Activated B cell treated with CpG ODN at 0.5 μM for 24 hours (primary cell): ENCODE data around the gene PCDHGC3. TPM values are rescaled to one million over a fixed set of nuclear protein-coding genes. Genes with fewer than 3 reads are reported as not detected.

Source experiments
- ATAC-seq: fragments of 200-7000 bp; cut with Tn5 transposase; one replicate; pipeline ENCODE4 v1.10.0; 2021; ENCODE audit warnings: low read depth, mild to moderate bottlenecking, moderate library complexity
- CTCF ChIA-PET: fragments of 350-600 bp; sonication (Branson Sonifier 250); formaldehyde crosslinking; loops from one replicate; lab custom pipeline; 2021; ENCODE audit warnings: antibody characterized with exemption; lab: Charles Lee
- POLR2A ChIA-PET: fragments of 350-600 bp; sonication (Branson Sonifier 250); formaldehyde crosslinking; loops from one replicate; lab custom pipeline; 2021; ENCODE audit warnings: antibody characterized with exemption; lab: Charles Lee
- DNase-seq: peaks from one replicate; pipeline ENCODE4 v3.0.0; 2022
- H3K27ac Mint-ChIP-seq: one replicate; pipeline ENCODE4 v1.8.0; 2020; ENCODE audit warnings: mixed read lengths
- H3K27me3 Mint-ChIP-seq: one replicate; pipeline ENCODE4 v1.8.0; 2021; ENCODE audit warnings: mixed read lengths
- H3K36me3 Mint-ChIP-seq: one replicate; pipeline ENCODE4 v1.8.0; 2021; ENCODE audit warnings: low read depth, mixed read lengths
- H3K4me1 Mint-ChIP-seq: one replicate; pipeline ENCODE4 v1.8.0; 2021; ENCODE audit warnings: mixed read lengths
- H3K4me3 Mint-ChIP-seq: one replicate; pipeline ENCODE4 v1.8.0; 2020; ENCODE audit warnings: mild to moderate bottlenecking, mixed read lengths
- H3K9me3 Mint-ChIP-seq: one replicate; pipeline ENCODE4 v1.8.0; 2020; ENCODE audit warnings: mixed read lengths
- intact Hi-C: fragments of 100-400 bp; cut with micrococcal nuclease; formaldehyde crosslinking; loops from one replicate; pipeline ENCODE4 v1.15.1; 2024
- total RNA-seq: library from RNA; stranded (reverse); gene quantifications from 2 replicates; pipeline ENCODE4 v1.2.3, GENCODE V29; 2022
- TF ChIP-seq, protein P1 (sequence below): fragments of 200-600 bp; IDR thresholded peaks from one replicate; pipeline ENCODE4 v1.8.0; 2022; ENCODE audit warnings: antibody characterized with exemption, mild to moderate bottlenecking

The PCDHGC3 gene
- total RNA-seq, 1 donor from 2014 or later: 3.3 TPM

DNA sequence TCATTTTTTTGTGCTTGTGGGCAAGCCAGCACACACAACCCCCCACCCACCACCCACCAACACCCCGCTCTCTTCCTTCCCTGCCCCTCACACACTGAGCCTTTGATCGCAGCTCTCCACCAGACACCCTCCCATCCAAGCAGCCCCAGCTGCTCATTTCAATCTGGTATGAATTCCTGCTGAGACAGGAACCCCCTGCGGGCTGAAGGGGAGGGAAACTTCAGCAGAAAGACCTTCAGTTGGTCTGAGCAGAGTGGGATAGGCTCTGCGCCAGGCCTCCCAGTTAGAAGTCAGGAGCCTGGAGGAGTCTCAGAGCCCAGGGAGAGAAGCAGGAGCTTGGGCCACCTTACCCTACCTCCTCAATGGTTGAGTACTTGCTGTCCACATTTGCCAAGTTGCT, 20.3 kb downstream of the PCDHGC3 start:
- intact Hi-C loops: no loop called here
- peaks cover 17% of the 10 kb centered on the region for H3K27me3 Mint-ChIP-seq
- no peak for ATAC-seq
- no peak for DNase-seq
- H3K4me1 Mint-ChIP-seq: peaks cover 16% of the 10 kb centered on the region
- CTCF ChIA-PET: no interaction called here
- H3K9me3 Mint-ChIP-seq: no peaks in the 10 kb centered on the region
- no peaks in the 10 kb centered on the region for H3K36me3 Mint-ChIP-seq
- no peak overlapping the region for H3K27ac Mint-ChIP-seq
- no peak overlapping the region for H3K4me3 Mint-ChIP-seq
- TF ChIP-seq, protein P1, sequence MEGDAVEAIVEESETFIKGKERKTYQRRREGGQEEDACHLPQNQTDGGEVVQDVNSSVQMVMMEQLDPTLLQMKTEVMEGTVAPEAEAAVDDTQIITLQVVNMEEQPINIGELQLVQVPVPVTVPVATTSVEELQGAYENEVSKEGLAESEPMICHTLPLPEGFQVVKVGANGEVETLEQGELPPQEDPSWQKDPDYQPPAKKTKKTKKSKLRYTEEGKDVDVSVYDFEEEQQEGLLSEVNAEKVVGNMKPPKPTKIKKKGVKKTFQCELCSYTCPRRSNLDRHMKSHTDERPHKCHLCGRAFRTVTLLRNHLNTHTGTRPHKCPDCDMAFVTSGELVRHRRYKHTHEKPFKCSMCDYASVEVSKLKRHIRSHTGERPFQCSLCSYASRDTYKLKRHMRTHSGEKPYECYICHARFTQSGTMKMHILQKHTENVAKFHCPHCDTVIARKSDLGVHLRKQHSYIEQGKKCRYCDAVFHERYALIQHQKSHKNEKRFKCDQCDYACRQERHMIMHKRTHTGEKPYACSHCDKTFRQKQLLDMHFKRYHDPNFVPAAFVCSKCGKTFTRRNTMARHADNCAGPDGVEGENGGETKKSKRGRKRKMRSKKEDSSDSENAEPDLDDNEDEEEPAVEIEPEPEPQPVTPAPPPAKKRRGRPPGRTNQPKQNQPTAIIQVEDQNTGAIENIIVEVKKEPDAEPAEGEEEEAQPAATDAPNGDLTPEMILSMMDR: no peak
- POLR2A ChIA-PET: no interaction called here

DNA sequence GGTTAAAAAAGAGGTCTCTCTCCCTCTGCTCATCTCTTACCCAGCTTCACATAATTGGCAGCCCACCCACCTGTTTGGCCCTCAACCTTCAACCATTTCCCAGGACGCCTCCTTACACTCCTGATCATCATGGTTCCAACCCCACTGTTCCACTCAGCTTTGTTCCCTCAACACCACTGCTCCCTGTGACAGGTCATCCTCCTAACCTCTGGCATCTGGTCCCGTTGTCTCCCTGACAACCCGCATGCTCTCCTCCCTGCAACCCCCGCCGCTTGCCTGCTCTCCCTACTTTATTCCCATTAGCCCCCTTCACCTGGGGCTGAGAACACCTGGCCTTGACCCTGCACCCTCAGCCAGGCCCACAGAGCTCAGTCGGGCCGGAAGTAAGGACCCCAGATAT, 26.0 kb downstream of the PCDHGC3 start:
- no peaks in the 10 kb centered on the region for H3K27me3 Mint-ChIP-seq
- DNase-seq: no peak
- H3K4me1 Mint-ChIP-seq: peaks cover 6% of the 10 kb centered on the region
- intact Hi-C loops: no loop called here
- TF ChIP-seq, protein P1: no peak
- H3K27ac Mint-ChIP-seq: no peak overlapping the region
- no peak overlapping the region for H3K4me3 Mint-ChIP-seq
- no peaks in the 10 kb centered on the region for H3K9me3 Mint-ChIP-seq
- ChIA-PET CTCF (interaction anchor here (1.0 kb wide), 1 partner anchor 10 kb away, joined by 3 read pairs; no protein-coding TSS in a partner anchor), POLR2A (no interaction called here)
- ATAC-seq: no peak
- no peaks in the 10 kb centered on the region for H3K36me3 Mint-ChIP-seq

DNA sequence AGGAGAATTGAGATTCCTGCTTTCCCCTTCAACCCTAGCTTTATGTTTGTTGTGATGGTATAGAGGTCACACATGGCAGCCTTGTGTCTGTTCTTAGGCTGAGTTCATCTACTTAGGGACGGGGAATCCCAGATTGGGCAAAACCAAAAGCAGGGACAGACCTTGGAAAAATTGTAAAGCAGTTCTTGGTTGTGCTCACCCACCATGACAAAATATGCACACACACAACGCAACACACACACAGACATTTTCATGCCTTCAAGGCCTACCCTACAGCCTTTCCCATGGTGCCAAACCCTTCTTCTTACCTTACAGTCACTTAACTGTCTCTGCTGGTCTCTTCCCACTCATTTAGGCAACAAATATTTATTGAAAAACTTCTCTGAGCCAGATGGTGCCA, 27.9 kb downstream of the PCDHGC3 start:
- DNase-seq (no peak), ATAC-seq (no peak)
- ChIA-PET CTCF (interaction anchor here (1.0 kb wide), 1 partner anchor 9 kb away, joined by 4 read pairs; no protein-coding TSS in a partner anchor), POLR2A (no interaction called here)
- Mint-ChIP-seq H3K27me3 (no peaks in the 10 kb centered on the region), H3K9me3 (no peaks in the 10 kb centered on the region), H3K4me1 (peaks cover 25% of the 10 kb centered on the region), H3K27ac (no peak overlapping the region), H3K36me3 (no peaks in the 10 kb centered on the region), H3K4me3 (no peak overlapping the region)
- TF ChIP-seq, protein P1: no peak
- intact Hi-C loops: no loop called here

DNA sequence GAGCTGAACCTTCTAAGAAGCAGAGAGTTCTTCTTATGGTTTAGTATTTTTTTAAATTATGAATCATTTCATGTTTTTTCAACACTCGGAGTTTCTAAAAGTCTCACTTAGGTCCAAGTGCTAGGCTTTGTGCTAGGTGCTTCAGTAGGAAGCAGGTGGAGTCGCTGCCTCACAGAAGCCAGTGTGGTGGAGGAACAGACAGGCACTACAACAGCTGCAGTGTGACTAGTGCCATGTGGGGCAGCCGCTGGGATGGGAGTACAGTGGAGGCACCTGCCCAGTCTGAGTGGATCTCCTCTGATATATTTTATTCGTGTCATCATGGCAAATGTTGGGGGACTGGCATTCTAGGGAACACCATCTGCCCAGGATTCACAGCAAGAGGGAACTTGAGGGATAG, 28.4 kb downstream of the PCDHGC3 start:
- DNase-seq (no peak), ATAC-seq (no peak)
- intact Hi-C loops: no loop called here
- no peak overlapping the region for H3K4me3 Mint-ChIP-seq
- no peak overlapping the region for H3K27ac Mint-ChIP-seq
- TF ChIP-seq, protein P1: no peak
- ChIA-PET POLR2A (no interaction called here), CTCF (no interaction called here)
- H3K27me3 Mint-ChIP-seq: no peaks in the 10 kb centered on the region
- peaks cover 31% of the 10 kb centered on the region for H3K4me1 Mint-ChIP-seq
- H3K9me3 Mint-ChIP-seq: no peaks in the 10 kb centered on the region
- no peaks in the 10 kb centered on the region for H3K36me3 Mint-ChIP-seq

DNA sequence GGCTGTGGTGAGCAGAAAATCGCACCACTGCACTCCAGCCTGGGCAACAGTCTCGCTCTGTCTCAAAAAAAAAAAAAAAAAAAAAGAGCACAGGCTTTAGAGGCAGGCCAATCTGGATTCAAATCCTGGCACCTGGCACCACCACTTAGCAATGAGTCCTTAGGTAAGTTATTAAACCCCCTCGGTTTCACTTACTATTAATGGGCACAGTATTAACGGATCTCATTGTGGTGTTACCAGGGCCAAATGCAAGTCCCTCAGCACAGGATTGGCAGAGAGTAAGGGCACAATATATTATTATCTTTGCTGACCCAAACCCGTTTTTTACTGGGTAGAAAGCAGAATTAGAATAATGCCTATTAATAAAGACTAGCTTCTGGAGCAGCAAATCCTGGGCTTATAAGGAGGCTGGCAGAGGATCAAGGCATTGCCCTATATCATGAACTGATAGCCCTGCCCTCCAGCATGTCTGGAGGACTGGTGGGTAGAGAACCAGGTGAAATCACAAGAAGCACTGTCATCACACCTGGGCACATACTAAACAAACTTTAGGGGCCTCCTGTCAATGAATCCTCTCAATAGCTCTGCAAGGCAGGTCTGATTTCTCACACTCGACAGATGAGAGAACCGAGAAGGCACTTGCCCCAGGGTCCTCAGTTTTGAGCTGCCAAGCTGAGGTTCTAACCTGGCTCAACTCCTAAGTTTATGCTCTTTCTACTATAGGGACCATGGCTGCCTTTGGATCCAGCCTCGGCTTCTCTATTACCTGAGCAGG, 30.8 kb downstream of the PCDHGC3 start:
- intact Hi-C loops: loop anchor here (1.0 kb wide), 1 partner anchor 14 kb away; no protein-coding TSS in a partner anchor
- DNase-seq: no peak
- TF ChIP-seq, protein P1: no peak
- ATAC-seq: no peak
- H3K27ac Mint-ChIP-seq: peak overlapping the region; percentile 22
- H3K4me1 Mint-ChIP-seq: peaks cover 54% of the 10 kb centered on the region
- POLR2A ChIA-PET: interaction anchor here (0.7 kb wide), 1 partner anchor 9 kb away, joined by 5 read pairs; no protein-coding TSS in a partner anchor
- CTCF ChIA-PET: no interaction called here
- no peak overlapping the region for H3K4me3 Mint-ChIP-seq
- no peaks in the 10 kb centered on the region for H3K36me3 Mint-ChIP-seq
- no peaks in the 10 kb centered on the region for H3K27me3 Mint-ChIP-seq
- H3K9me3 Mint-ChIP-seq: no peaks in the 10 kb centered on the region
